Measurements from ENCODE around the gene CCM2. TPM values are rescaled to one million over a fixed set of nuclear protein-coding genes. Genes with fewer than 3 reads are reported as not detected.

Gene CCM2
- total and polyA plus RNA-seq, 10 donors, result 67.8 to 108 (median 83.8) TPM

DNA sequence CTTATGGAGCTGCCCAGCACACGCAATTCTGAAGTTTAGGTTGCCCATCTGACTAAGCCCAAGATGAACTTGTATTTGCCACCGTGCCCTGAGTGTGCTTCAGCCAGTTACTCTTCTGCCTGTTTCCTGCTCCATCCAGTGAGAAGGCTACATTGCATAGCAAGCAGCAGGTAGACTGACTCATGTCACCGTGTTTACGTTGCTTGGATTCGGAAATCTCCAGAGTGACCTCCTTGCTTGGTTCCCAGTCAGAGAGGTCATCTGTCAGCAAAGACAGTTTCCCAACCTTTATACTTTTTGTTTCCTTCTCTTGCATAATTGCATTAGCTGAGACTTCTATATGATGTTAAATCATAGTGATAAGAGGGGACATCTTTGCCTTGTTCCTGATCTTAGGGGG lies 57.9 kb downstream of the CCM2 start:
- Histone ChIP-seq H3K4me1 (peaks cover 8 to 93% (median 37%) of the 10 kb centered on the region in 6 donors), H3K36me3 (peaks cover 0 to 80% (median 7%) of the 10 kb centered on the region in 6 donors), H3K27me3 (replicated peaks in 1 of 7) (no peaks in the 10 kb centered on the region), H3K9me3 (no peaks in the 10 kb centered on the region), H3K4me3 (no peak overlapping the region), H3K27ac (peak overlapping the region in 1 of 8 donors; percentile 23)
- no peak for TF ChIP-seq POLR2A (IDR thresholded peaks at IDR 0.05)
- TF ChIP-seq, protein P1, sequence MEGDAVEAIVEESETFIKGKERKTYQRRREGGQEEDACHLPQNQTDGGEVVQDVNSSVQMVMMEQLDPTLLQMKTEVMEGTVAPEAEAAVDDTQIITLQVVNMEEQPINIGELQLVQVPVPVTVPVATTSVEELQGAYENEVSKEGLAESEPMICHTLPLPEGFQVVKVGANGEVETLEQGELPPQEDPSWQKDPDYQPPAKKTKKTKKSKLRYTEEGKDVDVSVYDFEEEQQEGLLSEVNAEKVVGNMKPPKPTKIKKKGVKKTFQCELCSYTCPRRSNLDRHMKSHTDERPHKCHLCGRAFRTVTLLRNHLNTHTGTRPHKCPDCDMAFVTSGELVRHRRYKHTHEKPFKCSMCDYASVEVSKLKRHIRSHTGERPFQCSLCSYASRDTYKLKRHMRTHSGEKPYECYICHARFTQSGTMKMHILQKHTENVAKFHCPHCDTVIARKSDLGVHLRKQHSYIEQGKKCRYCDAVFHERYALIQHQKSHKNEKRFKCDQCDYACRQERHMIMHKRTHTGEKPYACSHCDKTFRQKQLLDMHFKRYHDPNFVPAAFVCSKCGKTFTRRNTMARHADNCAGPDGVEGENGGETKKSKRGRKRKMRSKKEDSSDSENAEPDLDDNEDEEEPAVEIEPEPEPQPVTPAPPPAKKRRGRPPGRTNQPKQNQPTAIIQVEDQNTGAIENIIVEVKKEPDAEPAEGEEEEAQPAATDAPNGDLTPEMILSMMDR (IDR thresholded peaks at IDR 0.05 in 8 of 11, conservative IDR thresholded peaks at IDR 0.05 in 3 of 11), result no peak
- no peak for TF ChIP-seq POLR2AphosphoS5 (IDR thresholded peaks at IDR 0.05)
- WGBS, 5 donors, result 82 to 90% (median 86%) methylated on average over 5 of the region's 5 CpGs
- intact Hi-C loops (cut with DNase I; ENCODE audit: low total_unique reads), result no loop called here
- DNase-seq, result peak; percentile 43

GRCh38 chr7:45060295-45060694 lies 60.3 kb downstream of the CCM2 start:
- no peak overlapping the region for H3K4me3 ChIP-seq
- WGBS, 5 donors, result 89 to 96% (median 92%) methylated on average over 3 of the region's 3 CpGs
- no peak overlapping the region for H3K27ac ChIP-seq
- peaks cover 13 to 90% (median 46%) of the 10 kb centered on the region in 6 donors for H3K4me1 ChIP-seq
- peaks cover 0 to 83% (median 19%) of the 10 kb centered on the region in 6 donors for H3K36me3 ChIP-seq
- no peak for DNase-seq
- TF ChIP-seq, protein P1 (IDR thresholded peaks at IDR 0.05 in 8 of 11, conservative IDR thresholded peaks at IDR 0.05 in 3 of 11), result no peak
- TF ChIP-seq POLR2AphosphoS5 (IDR thresholded peaks at IDR 0.05), result no peak
- no peak for TF ChIP-seq POLR2A (IDR thresholded peaks at IDR 0.05)
- H3K27me3 ChIP-seq (replicated peaks in 1 of 7), result no peaks in the 10 kb centered on the region
- intact Hi-C loops (cut with DNase I; ENCODE audit: low total_unique reads), result no loop called here
- H3K9me3 ChIP-seq, result no peaks in the 10 kb centered on the region

DNA sequence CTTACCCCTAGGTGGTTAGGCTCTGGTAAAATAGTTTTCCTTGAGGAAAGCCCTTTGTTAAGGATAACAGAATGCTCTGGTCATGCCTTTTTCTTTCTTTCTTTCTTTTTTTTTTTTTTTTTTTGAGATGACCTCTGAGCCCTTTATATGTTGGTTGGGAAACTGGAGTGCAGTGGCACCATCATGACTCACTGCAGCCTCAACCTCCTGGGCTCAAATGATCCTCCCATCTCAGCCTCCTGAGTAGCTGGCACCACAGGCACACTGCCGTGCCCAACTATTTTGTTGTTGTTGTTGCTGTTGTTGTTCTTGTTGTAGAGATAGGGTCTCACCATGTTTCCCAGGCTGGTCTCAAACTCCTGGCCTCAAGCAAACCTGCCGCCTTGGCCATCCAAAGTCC lies 61.4 kb downstream of the CCM2 start:
- Histone ChIP-seq H3K36me3 (peaks cover 0 to 86% (median 30%) of the 10 kb centered on the region in 6 donors), H3K27me3 (replicated peaks in 1 of 7) (no peaks in the 10 kb centered on the region)
- TF ChIP-seq POLR2AphosphoS5 (IDR thresholded peaks at IDR 0.05), result no peak
- TF ChIP-seq, protein P1 (IDR thresholded peaks at IDR 0.05 in 8 of 11, conservative IDR thresholded peaks at IDR 0.05 in 3 of 11), result no peak
- no peak for TF ChIP-seq POLR2A (IDR thresholded peaks at IDR 0.05)

DNA sequence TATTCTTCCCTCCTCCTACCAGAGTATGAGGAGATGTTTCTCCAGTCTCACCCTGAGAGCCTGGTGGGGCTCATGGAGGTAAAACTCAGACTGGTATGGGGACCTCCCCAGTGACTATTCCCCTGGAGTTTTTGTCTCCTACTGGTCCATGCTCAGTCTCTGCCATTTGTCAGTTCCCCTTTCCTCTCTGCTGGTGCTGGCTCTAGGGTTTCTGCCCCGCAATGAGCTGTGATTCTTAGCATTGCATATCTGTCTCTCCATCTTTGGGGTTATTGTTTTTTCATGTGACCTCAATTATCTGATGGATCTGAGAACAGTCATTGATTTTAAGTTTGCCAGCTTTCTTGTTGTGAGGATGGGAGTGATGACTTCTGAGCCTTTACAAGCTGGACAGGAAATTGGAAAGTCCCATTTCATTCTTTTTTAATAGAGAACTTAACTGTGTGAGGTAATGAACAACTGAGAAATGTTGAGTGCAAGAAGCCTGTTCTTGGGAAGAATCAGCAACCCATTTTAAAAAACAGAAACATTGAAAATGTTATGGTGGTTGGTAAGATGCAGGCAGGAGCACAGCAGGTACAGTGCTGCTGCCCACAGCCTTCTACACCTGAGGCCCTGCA lies 61.9 kb downstream of the CCM2 start:
- Histone ChIP-seq H3K27ac (peak overlapping the region in 5 of 8 donors; percentile 3 to 42 (median 27)), H3K9me3 (no peaks in the 10 kb centered on the region), H3K36me3 (peaks cover 0 to 86% (median 35%) of the 10 kb centered on the region in 6 donors), H3K27me3 (replicated peaks in 1 of 7) (no peaks in the 10 kb centered on the region), H3K4me1 (peaks cover 13 to 91% (median 46%) of the 10 kb centered on the region in 6 donors), H3K4me3 (no peak overlapping the region)
- TF ChIP-seq, protein P1 (IDR thresholded peaks at IDR 0.05 in 8 of 11, conservative IDR thresholded peaks at IDR 0.05 in 3 of 11), result no peak
- TF ChIP-seq POLR2A (IDR thresholded peaks at IDR 0.05) (no peak), POLR2AphosphoS5 (IDR thresholded peaks at IDR 0.05) (no peak)
- WGBS, 5 donors, result 67 to 89% (median 83%) methylated on average over 1 of the region's 1 CpG
- intact Hi-C loops (cut with DNase I; ENCODE audit: low total_unique reads), result no loop called here
- DNase-seq, result peak; percentile 18

More for the DNA sequence above, 61.4 kb downstream of the CCM2 start:
- 97 to 100% (median 97%) methylated on average over 2 of the region's 2 CpGs for WGBS, 5 donors
- intact Hi-C loops (cut with DNase I; ENCODE audit: low total_unique reads), result no loop called here
- Histone ChIP-seq H3K4me1 (peaks cover 13 to 89% (median 46%) of the 10 kb centered on the region in 6 donors), H3K9me3 (no peaks in the 10 kb centered on the region), H3K27ac (peak overlapping the region in 5 of 8 donors; percentile 3 to 42 (median 27)), H3K4me3 (no peak overlapping the region)
- no peak for DNase-seq
